HepG2 (cell line): Measurements from ENCODE around the gene NLGN4X. TPM values are rescaled to one million over a fixed set of nuclear protein-coding genes. Genes with fewer than 3 reads are reported as not detected.

Experiments used
- ATAC-seq: fragments of 200-7000 bp; cut with Tn5 transposase; 3 replicates; pipeline ENCODE4 v1.9.1; 2020; ENCODE audit warnings: mild to moderate bottlenecking, moderate library complexity
- BruUV-seq: library from RNA; stranded (reverse); fragments of 400-500 nt; replicated peaks from 2 replicates; lab custom pipeline; 2021; lab: Mats Ljungman, UMichigan
- CTCF ChIA-PET: fragments of 300-600 bp; formaldehyde crosslinking; extraction: SDS; loops from one replicate; lab custom pipeline; 2021; ENCODE audit warnings: low total read pairs, inconsistent platforms, low intra/inter-chr PET ratio; lab: Yijun Ruan, JAX
- POLR2A ChIA-PET: fragments of 350-600 bp; sonication (Branson Sonifier 250); formaldehyde crosslinking; loops from one replicate; lab custom pipeline; 2020; ENCODE audit warnings: antibody characterized with exemption, inconsistent platforms; lab: Yijun Ruan, JAX
- DNase-seq: peaks from one replicate; pipeline ENCODE4 v3.0.0-alpha.2; 2015; ENCODE audit warnings: low spot score
- FAIRE-seq: peaks from 3 replicates; lab custom pipeline; 2011; peaks lifted over from hg19 to GRCh38; lab: Jason Lieb, UNC
- H2AFZ ChIP-seq: one replicate; pipeline ENCODE4 v1.6.1; 2011; ENCODE audit warnings: low read length, inconsistent platforms
- H3K27ac ChIP-seq: fragments of 300-600 bp; 3 replicates; pipeline ENCODE4 v1.8.0; 2011; ENCODE audit warnings: mixed run types, mild to moderate bottlenecking, mixed read lengths, low read length, inconsistent platforms; ENCODE audit not compliant: insufficient read depth; ENCODE audit errors: extremely low read length
- H3K27me3 ChIP-seq, 2 experiments: fragments of 200-600 bp in 1 of 2; 2 replicates in 1 of 2; 3 replicates in 1 of 2; pipeline versions ENCODE4 v1.6.0 to v1.8.0; 2011; ENCODE audit warnings: low read length in 2 of 2, mild to moderate bottlenecking in 2 of 2, moderate library complexity in 2 of 2, inconsistent platforms in 1 of 2; ENCODE audit not compliant: insufficient read depth in 2 of 2, control insufficient read depth in 1 of 2
- H3K36me3 ChIP-seq, 2 experiments: fragments of 200-600 bp in 1 of 2; replicated peaks in 1 of 2; 2 replicates in 1 of 2; 3 replicates in 1 of 2; pipeline versions ENCODE4 v1.5.1 to v1.8.0; 2011; ENCODE audit warnings: low read length in 2 of 2, inconsistent platforms in 1 of 2; ENCODE audit not compliant: insufficient read depth in 2 of 2, control insufficient read depth in 1 of 2
- H3K4me1 ChIP-seq: 2 replicates; pipeline ENCODE4 v1.5.1; 2012; ENCODE audit warnings: low read length, inconsistent platforms; ENCODE audit not compliant: insufficient read depth
- H3K4me2 ChIP-seq: 2 replicates; pipeline ENCODE4 v1.6.0; 2011; ENCODE audit warnings: low read depth, low read length, inconsistent platforms
- H3K4me3 ChIP-seq, 3 experiments: fragments of 200-600 bp in 1 of 3; sonication (generic), shearing (Covaris generic) in 1 of 3; replicated peaks in 1 of 3; 2 replicates each; pipeline ENCODE4 v1.5.1; 2011 to 2016; ENCODE audit warnings: low read length in 3 of 3, inconsistent platforms in 2 of 3, low read depth in 2 of 3, mild to moderate bottlenecking in 2 of 3, control low read depth in 1 of 3, mixed read lengths in 1 of 3; ENCODE audit not compliant: insufficient read depth in 1 of 3
- H3K79me2 ChIP-seq: one replicate; pipeline ENCODE4 v1.6.1; 2011; ENCODE audit warnings: low read length, inconsistent platforms; ENCODE audit not compliant: insufficient read depth
- H3K9ac ChIP-seq: 2 replicates; pipeline ENCODE4 v1.6.0; 2011; ENCODE audit warnings: mild to moderate bottlenecking, low read depth, low read length, inconsistent platforms; ENCODE audit not compliant: insufficient read depth
- H3K9me3 ChIP-seq: 2 replicates; pipeline ENCODE4 v1.5.1; 2012; ENCODE audit warnings: mild to moderate bottlenecking, low read length
- H4K20me1 ChIP-seq: 2 replicates; pipeline ENCODE4 v1.6.0; 2011; ENCODE audit warnings: inconsistent platforms, mild to moderate bottlenecking, low read length, moderate library complexity; ENCODE audit not compliant: insufficient read depth
- BRCA1 ChIP-seq: sonication (generic); formaldehyde crosslinking; IDR thresholded peaks from 2 replicates; pipeline ENCODE4 v1.4.0; 2020; ENCODE audit warnings: missing genetic modification reagents
- FOSL2 ChIP-seq: sonication (generic); formaldehyde crosslinking; IDR thresholded peaks from 2 replicates; pipeline ENCODE4 v1.4.0; 2020; ENCODE audit warnings: missing genetic modification reagents
- HDAC6 ChIP-seq: fragments of 200-600 bp; sonication (generic); IDR thresholded peaks from 2 replicates; pipeline ENCODE4 v1.7.0; 2017; ENCODE audit warnings: mild to moderate bottlenecking, antibody characterized with exemption, low read length, low read depth
- HIVEP1 ChIP-seq: sonication (generic); formaldehyde crosslinking; IDR thresholded peaks from 2 replicates; pipeline ENCODE4 v1.4.0; 2020; ENCODE audit warnings: mild to moderate bottlenecking, missing genetic modification reagents
- HMG20A ChIP-seq: IDR thresholded peaks from 2 replicates; pipeline ENCODE4 v1.6.1; 2016; ENCODE audit warnings: borderline replicate concordance
- HNRNPL ChIP-seq: fragments of 200-400 bp; formaldehyde crosslinking; IDR thresholded peaks from 2 replicates; pipeline ENCODE4 v1.6.1; 2017; ENCODE audit warnings: mild to moderate bottlenecking, low read depth, low read length
- KAT8 ChIP-seq: IDR thresholded peaks from 2 replicates; pipeline ENCODE4 v1.6.1; 2016; ENCODE audit warnings: missing genetic modification reagents, missing compliant biosample characterization
- MED1 ChIP-seq: sonication (generic); formaldehyde crosslinking; IDR thresholded peaks from 2 replicates; pipeline ENCODE4 v1.4.0; 2020; ENCODE audit warnings: missing genetic modification reagents
- MIER3 ChIP-seq: IDR thresholded peaks from 2 replicates; pipeline ENCODE4 v1.6.1; 2016; ENCODE audit warnings: missing compliant biosample characterization, borderline replicate concordance
- NFRKB ChIP-seq: fragments of 450-650 bp; IDR thresholded peaks from 2 replicates; pipeline ENCODE4 v1.6.1; 2017
- PHF5A ChIP-seq: IDR thresholded peaks from one replicate; pipeline ENCODE4 v1.6.1; 2018; ENCODE audit warnings: low read depth, missing genetic modification reagents; ENCODE audit not compliant: unreplicated experiment
- POLR2AphosphoS2 ChIP-seq: IDR thresholded peaks from 2 replicates; pipeline ENCODE4 v1.6.1; 2011; ENCODE audit warnings: low read depth, low read length, improper control_type of control experiment
- TEAD2 ChIP-seq: sonication (generic); formaldehyde crosslinking; IDR thresholded peaks from 2 replicates; pipeline ENCODE4 v1.9.0; 2021; ENCODE audit warnings: missing genetic modification reagents
- ZFY ChIP-seq: sonication (generic); formaldehyde crosslinking; IDR thresholded peaks from 2 replicates; pipeline ENCODE4 v1.4.0; 2020; ENCODE audit warnings: missing genetic modification reagents
- ZNF24 ChIP-seq: fragments of 450-650 bp; IDR thresholded peaks from 2 replicates; pipeline ENCODE4 v1.6.1; 2017; ENCODE audit warnings: antibody characterized with exemption, mild to moderate bottlenecking
- ZNF367 ChIP-seq: sonication (generic); formaldehyde crosslinking; IDR thresholded peaks from 2 replicates; pipeline ENCODE4 v1.4.0; 2020; ENCODE audit warnings: missing genetic modification reagents, borderline replicate concordance
- ZNF589 ChIP-seq: sonication (generic); formaldehyde crosslinking; conservative IDR thresholded peaks from 2 replicates; pipeline ENCODE4 v1.8.0; 2022; ENCODE audit warnings: mild to moderate bottlenecking, moderate library complexity, missing genetic modification reagents
- ZNF768 ChIP-seq: sonication (generic); formaldehyde crosslinking; IDR thresholded peaks from 2 replicates; pipeline ENCODE4 v1.4.0; 2020; ENCODE audit warnings: missing genetic modification reagents
- WGBS: methylation state at CpG from one replicate; pipeline ENCODE4 v1.1.6; 2017; ENCODE audit warnings: low lambda C conversion rate; 5-methylcytosine and 5-hydroxymethylcytosine counted together
- in situ Hi-C: cut with HindIII; loops from 2 replicates; pipeline ENCODE4 v1.10.0; 2017; ENCODE audit warnings: low pct_unique_long_range_greater_than_20kb; ENCODE audit not compliant: extremely low pct_ligation_motif_present
- intact Hi-C: fragments of 100-400 bp; cut with micrococcal nuclease; formaldehyde crosslinking; loops from one replicate; pipeline ENCODE4 v1.10.0; 2022; ENCODE audit not compliant: unreplicated experiment
- polyA plus RNA-seq, 8 experiments: library from polyadenylated mRNA; depleted of rRNA in 3 of 8; stranded (reverse) in 7 of 8; unstranded in 1 of 8; fragments of >200 nt; fragmentation: Illumina TruSeq in 4 of 8; extraction: Trizol in 4 of 8; gene quantifications; 2 replicates each; pipeline versions ENCODE4 v1.2.1 to v1.2.3, GENCODE V29; 2011 to 2016; ENCODE audit warnings: low read depth in 4 of 8, missing spikeins in 1 of 8, mixed read lengths in 1 of 8; ENCODE audit not compliant: insufficient read depth in 1 of 8
- total RNA-seq, 5 experiments: library from RNA; depleted of rRNA; stranded (reverse); fragments of >200 nt; fragmentation: Illumina TruSeq; extraction: Trizol; gene quantifications; 2 replicates each; pipeline ENCODE4 v1.2.3, GENCODE V29; 2016; ENCODE audit warnings: low read depth in 1 of 5
- TF ChIP-seq, protein P1 (sequence below): sonication (generic); formaldehyde crosslinking; IDR thresholded peaks from 2 replicates; pipeline ENCODE4 v1.8.0; 2022; ENCODE audit warnings: mild to moderate bottlenecking, missing genetic modification reagents, borderline replicate concordance
- TF ChIP-seq, protein P2 (sequence below): sonication (generic); formaldehyde crosslinking; IDR thresholded peaks from 2 replicates; pipeline ENCODE4 v1.4.0; 2020; ENCODE audit warnings: missing genetic modification reagents

The NLGN4X gene
- total and polyA plus RNA-seq, 2 of the 13 experiments (the other 11 are each of a cell fraction or from before 2014, with no cell fraction given), result not detected

DNA sequence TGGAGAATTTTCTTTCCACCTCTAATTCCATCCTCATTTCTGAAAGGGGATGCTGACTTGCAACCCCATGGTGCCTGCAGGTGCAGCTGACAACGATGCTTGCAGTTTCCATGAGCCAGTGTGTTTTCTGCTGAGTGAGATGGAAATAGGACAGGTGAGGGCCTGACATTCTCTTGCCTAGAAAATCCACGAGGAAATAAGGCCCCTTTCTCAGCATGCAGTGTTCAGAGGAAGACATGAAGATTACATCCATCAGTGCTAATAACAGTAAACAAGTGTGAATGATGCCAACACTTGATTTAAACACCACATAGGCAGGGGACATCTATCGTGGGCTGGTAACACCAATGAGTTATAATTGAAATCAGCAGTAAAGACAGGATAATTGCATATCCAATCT is 237.3 kb downstream of the NLGN4X start:
- 0% methylated on average over 2 of the region's 3 CpGs for WGBS
- H4K20me1 ChIP-seq, result no peaks in the 10 kb centered on the region
- no peak overlapping the region for H2AFZ ChIP-seq
- intact Hi-C loops (no loop called here), in situ Hi-C loops (no loop called here)
- ChIA-PET CTCF (no interaction called here), POLR2A (no interaction called here)
- H3K9ac ChIP-seq, result no peak overlapping the region
- no peaks in the 10 kb centered on the region for H3K79me2 ChIP-seq
- no peaks in the 10 kb centered on the region for H3K36me3 ChIP-seq
- H3K4me3 ChIP-seq, result no peak overlapping the region
- no peaks in the 10 kb centered on the region for H3K9me3 ChIP-seq
- no TSS peak for BruUV-seq
- no peaks in the 10 kb centered on the region for H3K4me1 ChIP-seq
- no peak for FAIRE-seq
- no peak for ATAC-seq
- no peak for DNase-seq
- TF ChIP-seq MIER3 (CRISPR knock-in tag), result no peak
- no peak for TF ChIP-seq POLR2AphosphoS2
- TF ChIP-seq MED1 (CRISPR knock-in tag), result no peak
- TF ChIP-seq ZNF367, result no peak
- TF ChIP-seq HNRNPL, result no peak
- TF ChIP-seq FOSL2, result no peak
- TF ChIP-seq BRCA1 (CRISPR knock-in tag), result no peak
- no peak for TF ChIP-seq HIVEP1 (CRISPR knock-in tag)
- no peak for TF ChIP-seq NFRKB
- no peak for TF ChIP-seq TEAD2 (CRISPR knock-in tag)
- TF ChIP-seq ZNF589 (CRISPR knock-in tag), result no peak
- TF ChIP-seq ZNF768, result no peak
- no peak for TF ChIP-seq ZNF24
- no peak for TF ChIP-seq HDAC6
- no peak for TF ChIP-seq ZFY (CRISPR knock-in tag)
- TF ChIP-seq, protein P1, sequence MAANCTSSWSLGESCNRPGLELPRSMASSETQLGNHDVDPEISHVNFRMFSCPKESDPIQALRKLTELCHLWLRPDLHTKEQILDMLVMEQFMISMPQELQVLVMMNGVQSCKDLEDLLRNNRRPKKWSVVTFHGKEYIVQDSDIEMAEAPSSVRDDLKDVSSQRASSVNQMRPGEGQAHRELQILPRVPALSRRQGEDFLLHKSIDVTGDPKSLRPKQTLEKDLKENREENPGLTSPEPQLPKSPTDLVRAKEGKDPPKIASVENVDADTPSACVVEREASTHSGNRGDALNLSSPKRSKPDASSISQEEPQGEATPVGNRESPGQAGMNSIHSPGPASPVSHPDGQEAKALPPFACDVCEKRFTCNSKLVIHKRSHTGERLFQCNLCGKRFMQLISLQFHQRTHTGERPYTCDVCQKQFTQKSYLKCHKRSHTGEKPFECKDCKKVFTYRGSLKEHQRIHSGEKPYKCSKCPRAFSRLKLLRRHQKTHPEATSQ (CRISPR knock-in tag), result no peak
- no peak for TF ChIP-seq PHF5A (CRISPR knock-in tag)
- TF ChIP-seq, protein P2, sequence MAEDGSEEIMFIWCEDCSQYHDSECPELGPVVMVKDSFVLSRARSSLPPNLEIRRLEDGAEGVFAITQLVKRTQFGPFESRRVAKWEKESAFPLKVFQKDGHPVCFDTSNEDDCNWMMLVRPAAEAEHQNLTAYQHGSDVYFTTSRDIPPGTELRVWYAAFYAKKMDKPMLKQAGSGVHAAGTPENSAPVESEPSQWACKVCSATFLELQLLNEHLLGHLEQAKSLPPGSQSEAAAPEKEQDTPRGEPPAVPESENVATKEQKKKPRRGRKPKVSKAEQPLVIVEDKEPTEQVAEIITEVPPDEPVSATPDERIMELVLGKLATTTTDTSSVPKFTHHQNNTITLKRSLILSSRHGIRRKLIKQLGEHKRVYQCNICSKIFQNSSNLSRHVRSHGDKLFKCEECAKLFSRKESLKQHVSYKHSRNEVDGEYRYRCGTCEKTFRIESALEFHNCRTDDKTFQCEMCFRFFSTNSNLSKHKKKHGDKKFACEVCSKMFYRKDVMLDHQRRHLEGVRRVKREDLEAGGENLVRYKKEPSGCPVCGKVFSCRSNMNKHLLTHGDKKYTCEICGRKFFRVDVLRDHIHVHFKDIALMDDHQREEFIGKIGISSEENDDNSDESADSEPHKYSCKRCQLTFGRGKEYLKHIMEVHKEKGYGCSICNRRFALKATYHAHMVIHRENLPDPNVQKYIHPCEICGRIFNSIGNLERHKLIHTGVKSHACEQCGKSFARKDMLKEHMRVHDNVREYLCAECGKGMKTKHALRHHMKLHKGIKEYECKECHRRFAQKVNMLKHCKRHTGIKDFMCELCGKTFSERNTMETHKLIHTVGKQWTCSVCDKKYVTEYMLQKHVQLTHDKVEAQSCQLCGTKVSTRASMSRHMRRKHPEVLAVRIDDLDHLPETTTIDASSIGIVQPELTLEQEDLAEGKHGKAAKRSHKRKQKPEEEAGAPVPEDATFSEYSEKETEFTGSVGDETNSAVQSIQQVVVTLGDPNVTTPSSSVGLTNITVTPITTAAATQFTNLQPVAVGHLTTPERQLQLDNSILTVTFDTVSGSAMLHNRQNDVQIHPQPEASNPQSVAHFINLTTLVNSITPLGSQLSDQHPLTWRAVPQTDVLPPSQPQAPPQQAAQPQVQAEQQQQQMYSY (CRISPR knock-in tag), result no peak
- no peak for TF ChIP-seq HMG20A (CRISPR knock-in tag)
- no peak for TF ChIP-seq KAT8
- H3K4me2 ChIP-seq, result no peak overlapping the region
- H3K27ac ChIP-seq, result no peak overlapping the region
- H3K27me3 ChIP-seq, result no peaks in the 10 kb centered on the region
